GM18861 (cell line): Measurements from ENCODE around the gene GOSR1.
"Not testable (repeated sequence)": the region's sequence is repeated elsewhere in the genome, so short reads cannot be mapped to it uniquely, and the experiment has no call there.

Source experiments
- ATAC-seq: cut with Tn5 transposase; IDR thresholded peaks from one replicate; pipeline ENCODE4 v1.9.1; 2021; ENCODE audit not compliant: unreplicated experiment

Gene GOSR1

DNA sequence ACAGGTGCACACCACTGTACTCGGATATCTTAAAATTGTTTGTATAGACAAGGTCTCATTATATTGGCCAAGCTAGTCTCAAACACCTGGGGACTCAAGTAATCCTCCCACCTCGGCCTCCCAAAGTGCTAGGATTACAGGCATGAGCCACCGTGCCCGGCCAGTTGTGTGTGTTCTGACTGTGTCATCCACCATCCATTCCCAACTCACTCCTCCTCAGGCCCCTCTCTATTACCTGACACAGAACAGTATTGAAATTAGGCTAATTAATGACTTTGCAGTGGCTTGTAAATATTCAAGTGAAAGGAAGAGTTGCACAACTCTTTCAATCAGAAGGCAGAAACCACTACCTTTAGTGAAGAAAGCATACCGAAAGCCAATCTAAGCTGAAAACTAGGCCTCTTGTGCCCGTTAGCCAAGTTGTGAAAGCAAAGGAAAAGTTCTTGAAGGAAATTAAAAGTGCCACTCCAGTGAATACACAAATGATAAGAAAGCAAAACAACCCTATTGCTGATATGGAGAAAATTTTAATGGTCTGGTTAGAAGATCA lies 28.7 kb downstream of the GOSR1 start:
- ATAC-seq: no peak

DNA sequence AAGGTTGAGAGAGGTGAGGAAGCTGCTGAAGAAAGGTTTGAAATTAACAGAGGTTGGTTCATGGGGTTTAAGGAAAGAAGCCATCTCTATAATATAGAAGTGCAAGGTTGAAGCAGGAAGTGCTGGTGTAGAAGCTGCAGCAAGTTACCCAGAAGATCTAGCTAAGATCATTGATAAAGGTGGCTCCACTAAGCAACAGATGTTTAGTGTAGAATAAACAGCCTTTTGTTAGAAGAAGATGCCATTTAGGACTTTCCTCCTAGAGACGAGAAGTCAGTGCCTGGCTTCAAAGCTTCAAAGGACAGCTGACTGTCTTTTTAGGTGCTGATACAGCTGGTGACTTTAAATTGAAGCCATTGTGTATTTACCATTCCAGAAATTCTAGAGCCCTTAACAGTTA lies 29.3 kb downstream of the GOSR1 start:
- no peak for ATAC-seq

DNA sequence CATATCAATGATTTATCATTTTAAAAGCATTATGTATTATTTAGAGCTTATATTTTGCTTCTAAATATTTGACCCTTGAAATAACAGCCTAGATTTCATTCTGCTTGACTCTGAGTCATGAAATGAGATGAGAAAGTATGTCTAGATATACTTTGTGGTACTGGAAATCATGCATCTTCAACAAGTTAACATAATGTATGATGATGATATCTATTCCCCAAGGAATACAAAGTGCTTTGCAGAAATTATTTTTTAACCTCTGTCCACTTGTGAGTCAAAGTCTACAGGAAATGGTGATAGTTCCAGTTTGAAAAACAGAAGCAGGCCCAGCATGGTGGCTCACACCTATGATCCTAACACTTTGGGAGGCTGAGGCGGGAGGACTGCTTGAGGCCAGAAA lies 36.1 kb downstream of the GOSR1 start:
- no peak for ATAC-seq

DNA sequence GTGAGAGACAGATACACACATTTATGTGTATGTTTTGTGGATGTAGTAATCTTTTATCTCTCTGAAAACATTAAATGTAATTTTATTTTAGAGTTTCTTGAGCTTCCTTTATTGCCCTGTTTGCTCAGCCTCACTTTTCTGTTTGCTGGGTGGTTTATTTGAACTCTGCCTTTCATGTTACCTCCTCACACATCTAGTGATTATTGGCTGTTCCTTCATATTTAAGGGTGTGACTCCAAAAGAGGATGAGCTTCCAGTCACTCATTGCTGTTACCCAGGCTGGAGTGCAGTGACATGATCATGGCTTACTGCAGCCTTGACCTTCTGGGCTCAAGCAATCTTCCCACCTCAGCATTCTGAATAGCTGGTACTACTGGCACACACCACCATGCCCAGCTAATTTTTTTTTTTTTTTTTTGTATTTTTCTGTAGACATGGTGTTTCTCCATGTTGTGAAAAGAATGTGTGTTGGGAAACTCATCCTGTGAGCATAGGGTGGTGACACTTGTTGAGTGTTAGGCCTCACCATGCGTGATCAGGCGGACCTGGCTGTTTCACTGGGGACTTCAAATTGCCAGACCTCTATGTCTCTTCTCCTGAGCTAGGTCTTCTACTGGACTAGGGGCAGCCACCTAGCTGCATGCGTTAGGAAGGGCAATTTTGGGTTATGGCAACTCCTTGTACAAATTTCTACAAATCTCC lies 37.8 kb downstream of the GOSR1 start:
- ATAC-seq: no peak

DNA sequence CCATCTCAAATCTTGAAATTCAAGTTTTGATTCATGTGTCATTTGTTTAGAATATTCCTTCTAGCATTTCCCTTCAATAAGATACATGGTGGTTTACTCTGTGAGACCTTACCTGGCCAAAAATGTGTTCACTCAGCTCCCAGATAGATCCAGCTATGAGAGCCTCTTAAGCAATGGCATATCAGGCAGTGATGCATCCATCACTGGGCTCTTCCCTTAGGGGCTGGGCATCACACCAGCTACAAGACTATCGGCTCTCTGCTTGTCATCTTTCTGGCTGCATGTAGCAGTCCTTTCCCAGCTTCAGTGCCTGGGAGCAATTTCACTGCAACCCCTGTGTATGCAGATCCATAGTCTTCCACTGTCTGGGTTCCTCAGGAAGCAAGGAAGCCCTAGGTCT lies 40.6 kb downstream of the GOSR1 start:
- ATAC-seq: no peak

DNA sequence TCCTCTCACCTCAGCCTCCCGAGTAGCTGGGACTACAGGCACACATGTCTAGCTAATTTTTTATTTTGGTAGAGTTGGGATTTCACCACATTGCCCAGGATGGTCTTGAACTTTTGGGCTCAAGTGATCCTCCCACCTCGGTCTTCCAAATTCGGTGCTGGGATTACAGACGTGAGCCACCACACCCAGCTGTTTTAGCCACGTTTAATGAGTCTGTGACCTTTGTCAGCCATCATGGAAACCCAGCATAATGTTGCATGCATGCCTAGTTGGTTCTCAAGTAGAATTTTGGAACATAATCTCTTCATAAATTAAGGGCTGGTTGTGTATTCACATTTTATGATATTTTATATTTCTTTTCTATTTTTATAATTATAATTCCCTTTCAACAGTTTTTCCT lies 42.0 kb downstream of the GOSR1 start:
- ATAC-seq: no peak

DNA sequence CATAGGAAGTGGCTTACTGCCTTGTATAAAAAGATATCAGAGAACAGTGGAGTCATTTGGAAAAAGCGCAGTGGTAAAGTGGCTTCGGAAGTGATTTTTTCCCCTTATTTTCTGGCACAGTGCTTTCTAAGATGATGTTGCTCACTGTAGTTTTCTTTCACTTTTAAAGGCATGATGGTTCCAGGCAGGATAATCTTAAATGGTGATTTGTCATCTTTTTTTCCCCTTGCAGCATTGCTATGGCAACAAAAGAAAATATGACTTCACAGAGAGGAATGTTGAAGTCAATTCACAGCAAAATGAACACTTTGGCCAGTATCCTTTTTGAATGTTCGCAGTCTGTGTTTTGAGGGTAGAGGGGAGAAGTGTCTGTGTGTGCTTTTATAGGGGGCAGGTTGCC lies 42.5 kb downstream of the GOSR1 start:
- no peak for ATAC-seq

DNA sequence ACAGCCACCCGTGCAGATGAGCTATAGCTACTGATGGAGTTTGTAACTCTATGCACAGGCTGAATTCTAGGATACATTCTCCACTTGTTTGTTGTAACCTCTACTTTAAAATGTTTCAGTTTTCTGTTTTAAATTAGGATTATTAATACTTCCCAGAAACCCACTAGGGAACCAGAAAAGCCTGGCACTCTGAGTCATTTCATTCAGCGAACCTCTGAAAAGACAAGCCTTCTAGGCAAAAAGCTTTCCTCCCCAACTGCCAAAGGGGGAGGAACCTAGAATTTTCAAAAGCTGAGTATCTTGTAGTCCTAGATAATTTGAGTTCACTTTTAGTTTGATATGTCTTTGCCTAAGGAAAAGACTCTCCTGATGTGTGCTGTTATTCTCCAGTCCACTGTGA lies 43.2 kb downstream of the GOSR1 start:
- ATAC-seq: no peak

DNA sequence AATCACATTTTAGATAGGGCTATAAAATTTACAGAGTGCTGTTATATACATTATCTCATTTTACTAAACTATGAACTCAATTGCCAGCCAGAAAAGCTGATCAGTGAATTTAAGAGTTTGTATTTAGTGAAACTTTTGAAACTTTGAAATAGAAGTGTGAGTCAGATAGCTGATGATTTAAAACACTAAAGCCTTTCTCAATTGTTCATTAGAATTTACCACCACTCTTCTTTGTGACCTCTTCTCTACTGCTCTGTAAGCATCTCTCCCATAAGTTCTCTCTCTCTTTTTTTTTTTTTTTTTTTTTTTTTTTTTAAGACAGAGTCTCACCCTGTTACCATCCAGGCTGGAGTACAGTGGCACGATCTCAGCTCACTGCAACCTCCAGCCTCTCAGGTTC lies 43.7 kb downstream of the GOSR1 start:
- ATAC-seq: no peak

DNA sequence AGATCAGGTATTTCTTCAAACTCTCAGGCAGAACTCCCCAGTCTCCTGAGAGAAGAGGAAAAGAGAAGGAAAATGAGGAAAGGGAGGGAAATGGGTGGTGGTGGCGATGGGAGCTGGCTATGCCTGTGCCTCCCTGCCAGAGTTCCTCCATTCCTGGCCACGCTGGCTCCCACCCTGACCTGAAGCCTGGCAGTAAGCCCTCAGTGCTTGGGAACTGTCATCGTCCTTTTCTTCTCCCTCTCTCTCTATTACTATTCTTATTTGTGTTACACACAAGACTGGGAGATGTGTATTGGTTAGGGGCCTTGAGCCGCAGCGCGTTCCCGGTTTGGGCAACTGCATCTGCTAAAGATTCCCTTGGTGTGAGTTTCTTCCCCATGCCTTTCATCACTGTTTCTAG lies 44.6 kb downstream of the GOSR1 start:
- ATAC-seq: no peak

DNA sequence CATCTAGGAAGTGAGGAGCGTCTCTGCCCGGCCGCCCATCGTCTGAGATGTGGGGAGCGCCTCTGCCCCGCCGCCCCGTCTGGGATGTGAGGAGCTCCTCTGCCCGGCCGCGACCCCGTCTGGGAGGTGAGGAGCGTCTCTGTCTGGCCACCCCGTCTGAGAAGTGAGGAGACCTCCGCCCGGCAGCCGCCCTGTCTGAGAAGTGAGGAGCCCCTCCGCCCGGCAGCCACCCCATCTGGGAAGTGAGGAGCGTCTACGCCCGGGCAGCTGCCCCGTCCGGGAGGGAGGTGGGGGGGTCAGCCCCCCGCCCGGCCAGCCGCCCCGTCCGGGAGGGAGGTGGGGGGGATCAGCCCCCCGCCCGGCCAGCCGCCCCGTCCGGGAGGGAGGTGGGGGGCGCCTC lies 46.0 kb downstream of the GOSR1 start:
- not testable (repeated sequence) for ATAC-seq

DNA sequence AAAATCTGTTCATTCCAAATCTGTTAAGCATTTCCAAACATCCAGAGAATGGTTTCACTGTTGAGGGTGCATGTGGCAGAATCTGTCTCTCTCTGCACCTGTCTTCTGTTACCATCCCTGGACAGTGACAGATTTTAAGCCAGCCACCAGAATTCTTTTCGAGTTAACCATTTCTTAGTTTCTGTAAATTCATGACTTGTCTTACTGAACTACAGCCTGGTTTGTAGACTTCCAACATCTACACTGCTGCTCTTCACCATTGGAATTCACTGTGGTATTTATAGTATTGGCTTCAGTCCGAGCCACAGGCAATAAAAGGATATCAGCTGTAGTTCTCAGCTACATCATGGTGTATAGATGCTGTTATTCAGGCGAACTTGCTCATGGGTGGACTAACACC lies 47.6 kb downstream of the GOSR1 start:
- no peak for ATAC-seq

DNA sequence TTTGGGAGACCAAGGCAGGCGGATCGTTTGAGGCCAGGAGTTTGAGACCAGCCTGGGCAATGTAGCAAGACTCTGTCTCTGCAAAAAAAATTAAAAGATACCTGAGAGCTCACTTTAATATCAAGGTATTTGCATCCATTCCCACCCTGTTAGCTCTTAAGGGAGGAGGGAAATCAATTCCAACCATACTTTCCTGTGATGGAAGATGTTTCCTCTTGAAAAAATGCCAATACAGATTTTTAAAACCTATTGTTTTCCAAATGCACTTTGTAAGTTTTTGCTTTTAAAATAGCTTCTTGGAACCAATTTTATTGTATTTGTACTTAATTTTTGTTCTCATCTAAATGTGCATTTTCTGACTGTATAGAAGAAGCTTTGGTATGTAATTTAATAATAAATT lies 49.2 kb downstream of the GOSR1 start:
- ATAC-seq: no peak

DNA sequence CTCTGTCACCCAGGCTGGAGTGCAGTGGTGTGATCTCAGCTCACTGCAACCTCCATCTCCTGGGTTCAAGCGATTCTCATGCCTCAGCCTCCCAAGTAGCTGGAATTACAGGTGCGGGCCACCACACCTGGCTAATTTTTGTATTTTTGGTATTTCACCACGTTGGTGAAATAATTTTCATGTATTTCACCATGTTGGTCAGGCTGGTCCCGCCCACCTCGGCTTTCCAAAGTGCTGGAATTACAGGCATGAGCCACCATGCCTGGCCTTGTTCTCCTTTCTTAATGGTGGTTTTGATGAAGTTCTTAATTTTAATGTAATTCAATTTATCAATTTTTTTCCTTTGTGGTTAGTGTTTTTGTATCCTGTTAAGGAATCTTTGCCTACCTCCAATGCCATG lies 51.5 kb downstream of the GOSR1 start:
- ATAC-seq: not testable (repeated sequence)

DNA sequence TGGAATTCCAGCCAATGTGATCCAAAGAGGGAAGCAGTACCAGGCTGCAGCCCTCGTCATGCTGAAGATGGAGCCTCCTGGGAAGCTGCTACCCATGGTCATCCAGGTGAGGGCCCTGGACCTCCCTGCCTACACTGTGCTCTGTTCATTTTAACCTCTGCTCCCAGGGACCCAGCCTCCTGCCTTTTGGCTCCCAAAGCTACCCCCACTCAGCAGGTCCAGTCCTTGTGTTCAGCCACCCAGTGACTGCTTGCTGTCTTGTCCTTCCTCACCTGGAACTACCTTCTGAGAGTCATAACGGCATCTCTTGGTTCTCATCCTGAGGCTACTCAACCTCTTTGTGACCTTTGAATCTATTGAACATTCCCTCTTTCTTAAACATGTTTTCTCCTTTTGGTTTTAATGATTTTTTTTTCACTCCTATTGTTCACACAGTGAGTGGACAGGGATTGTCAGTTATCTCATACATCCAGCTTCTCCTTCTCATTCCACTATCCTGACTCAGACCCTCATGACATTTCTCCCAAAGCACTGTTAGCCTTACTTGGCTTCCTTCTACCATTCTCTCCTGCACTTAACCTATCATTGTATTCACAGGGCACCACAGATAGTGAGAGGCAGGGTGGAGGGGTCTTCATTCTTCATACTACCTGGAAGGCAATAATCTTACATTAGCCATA lies 53.3 kb downstream of the GOSR1 start:
- no peak for ATAC-seq

DNA sequence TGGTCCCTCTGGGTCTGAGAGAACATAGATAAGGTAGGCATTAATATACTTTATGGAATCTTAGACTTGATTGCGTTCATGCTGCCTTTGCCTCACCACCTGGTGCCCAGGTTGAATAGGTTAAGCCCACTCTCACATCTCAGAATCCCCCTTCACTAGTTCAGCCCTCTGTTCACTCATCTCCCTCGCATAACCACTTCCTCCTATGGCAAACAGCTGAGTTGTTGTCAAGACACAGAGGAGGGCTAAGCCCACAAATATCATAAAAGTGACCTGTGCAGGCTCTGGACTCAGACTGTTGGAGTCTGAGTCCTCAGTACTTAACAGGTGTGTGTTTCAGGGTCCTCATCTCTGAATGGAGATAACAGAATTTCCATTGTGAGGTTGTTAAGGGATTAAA lies 55.7 kb downstream of the GOSR1 start:
- ATAC-seq: no peak

DNA sequence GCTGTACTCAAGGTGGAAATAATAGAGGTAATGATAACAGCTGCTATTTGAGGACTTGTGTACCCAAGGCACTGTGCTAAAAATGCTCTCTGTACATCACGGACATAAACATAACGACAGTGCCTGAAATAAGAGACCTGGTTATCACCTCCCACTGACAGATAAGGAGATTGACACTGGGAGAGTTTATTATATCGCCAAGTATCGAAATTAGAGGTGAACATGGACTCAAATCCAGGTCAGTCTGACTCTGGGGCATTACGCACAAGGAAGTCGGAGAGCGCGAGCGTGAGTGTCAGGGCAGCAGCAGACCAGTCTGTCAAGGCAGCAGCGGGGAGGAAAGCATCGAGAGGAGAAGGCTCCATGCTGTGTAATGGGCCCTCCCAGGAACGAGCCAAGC lies 57.1 kb downstream of the GOSR1 start:
- no peak for ATAC-seq

DNA sequence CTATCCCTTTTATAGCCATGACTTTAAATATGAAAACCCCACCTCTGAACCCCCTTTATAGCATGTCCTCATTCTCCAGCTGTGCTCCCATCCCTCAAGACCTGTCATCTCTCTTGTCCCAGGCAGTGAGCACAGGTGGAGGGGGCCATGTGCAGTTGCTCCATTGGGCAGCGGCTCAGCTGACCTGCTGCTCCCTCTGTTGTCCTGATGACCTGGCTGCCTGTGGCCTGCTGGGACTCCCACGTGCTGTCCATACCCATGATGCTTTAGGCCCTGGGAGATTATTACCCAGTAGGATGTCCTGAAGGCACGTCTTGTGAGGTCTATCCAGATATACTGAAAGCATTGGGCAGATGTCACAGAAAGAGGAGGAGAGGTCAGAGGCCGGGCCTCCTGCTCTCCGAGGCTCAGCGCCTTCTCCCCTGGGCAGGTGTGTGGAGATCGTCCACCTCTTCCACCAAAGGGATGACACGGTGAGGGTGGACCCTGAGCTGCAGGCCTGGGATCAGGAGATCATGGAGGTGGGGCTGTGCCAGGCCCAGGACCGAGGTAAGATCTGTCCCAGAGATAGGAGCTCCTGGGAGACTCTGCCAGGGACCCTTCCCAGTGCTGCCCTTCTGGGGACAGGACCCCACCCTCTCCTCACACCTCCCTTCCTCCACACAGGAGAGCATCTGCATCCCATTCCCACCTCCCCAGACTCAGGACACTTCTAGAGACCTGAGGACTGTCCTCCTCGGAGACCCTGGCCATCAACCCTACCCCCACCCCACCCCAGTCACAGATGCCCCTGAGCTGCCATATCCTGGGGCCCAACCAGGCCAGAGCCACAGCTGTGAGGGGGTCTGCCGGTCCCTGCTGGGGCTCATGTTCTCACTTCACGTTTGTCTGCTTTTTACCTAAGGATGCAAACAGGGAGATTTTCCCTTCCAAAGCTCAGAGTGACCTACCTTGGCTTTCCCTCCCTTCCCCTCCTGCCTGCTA lies 58.0 kb downstream of the GOSR1 start:
- no peak for ATAC-seq

DNA sequence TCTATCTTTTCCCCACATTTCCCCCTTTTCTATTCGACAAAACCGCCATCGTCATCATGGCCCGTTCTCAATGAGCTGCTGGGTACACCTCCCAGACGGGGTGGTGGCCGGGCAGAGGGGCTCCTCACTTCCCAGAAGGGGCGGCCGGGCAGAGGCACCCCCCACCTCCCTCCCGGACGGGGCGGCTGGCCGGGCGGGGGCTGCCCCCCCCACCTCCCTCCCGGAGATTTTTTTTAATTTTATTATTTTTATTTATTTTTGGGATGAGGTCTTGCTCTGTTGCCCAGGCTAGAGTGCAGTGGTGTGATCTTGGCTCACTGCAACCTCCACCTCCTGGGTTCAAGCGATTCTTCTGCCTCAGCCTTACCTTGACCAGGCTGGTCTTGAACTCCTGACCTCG lies 59.6 kb downstream of the GOSR1 start:
- not testable (repeated sequence) for ATAC-seq

DNA sequence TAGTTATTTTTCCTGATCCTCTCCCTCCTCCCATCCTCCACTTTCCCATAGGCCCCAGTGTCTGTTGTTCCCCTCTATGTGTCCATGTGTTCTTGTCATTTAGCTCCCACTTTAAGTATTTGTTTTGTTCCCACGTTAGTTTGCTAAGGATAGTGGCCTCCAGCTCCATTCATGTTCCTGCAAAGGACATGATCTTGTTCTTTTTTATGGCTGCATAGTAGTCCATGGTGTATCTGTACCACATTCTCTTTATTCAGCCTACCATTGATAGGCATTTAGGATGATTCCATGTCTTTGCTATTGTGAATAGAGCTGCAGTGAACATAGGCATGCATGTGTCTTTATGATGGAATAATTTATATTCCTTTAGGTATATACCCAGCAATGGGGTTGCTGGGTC lies 60.5 kb downstream of the GOSR1 start:
- not testable (repeated sequence) for ATAC-seq

DNA sequence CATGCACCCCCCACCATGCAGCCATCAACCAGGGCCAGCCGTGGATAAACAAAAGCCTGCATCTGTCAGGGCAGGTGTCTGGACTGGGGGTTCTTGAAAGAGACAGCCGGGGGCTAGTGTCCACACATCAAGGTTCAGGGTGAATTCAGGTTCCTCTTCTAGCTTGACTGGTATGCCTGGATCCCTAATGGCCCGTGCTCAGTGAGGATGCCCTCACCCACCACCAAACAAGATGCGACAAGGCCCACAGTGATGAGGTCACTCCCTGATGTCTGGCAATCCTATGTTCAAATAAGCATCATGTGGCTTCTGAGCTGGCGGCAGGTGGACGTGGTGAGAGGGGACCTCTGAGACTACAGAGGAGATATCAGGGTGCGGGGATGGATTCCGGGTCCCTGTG lies 64.6 kb downstream of the GOSR1 start:
- ATAC-seq: no peak
